Stimulated activated CD8-positive, alpha-beta memory T cell treated with anti-CD3 and anti-CD28 coated beads, Interleukin-15, amount 100 ng/mL, for 48 hours (primary cell): ENCODE data around the gene IL10RB.
"Not testable (repeated sequence)": the region's sequence is repeated elsewhere in the genome, so short reads cannot be mapped to it uniquely, and the experiment has no call there.

Source experiments
- DNase-seq, 2 donors: peaks; one replicate each; pipeline ENCODE4 v3.0.0-alpha.2; 2020; ENCODE audit warnings: low read depth in 2 of 2

The IL10RB gene

DNA sequence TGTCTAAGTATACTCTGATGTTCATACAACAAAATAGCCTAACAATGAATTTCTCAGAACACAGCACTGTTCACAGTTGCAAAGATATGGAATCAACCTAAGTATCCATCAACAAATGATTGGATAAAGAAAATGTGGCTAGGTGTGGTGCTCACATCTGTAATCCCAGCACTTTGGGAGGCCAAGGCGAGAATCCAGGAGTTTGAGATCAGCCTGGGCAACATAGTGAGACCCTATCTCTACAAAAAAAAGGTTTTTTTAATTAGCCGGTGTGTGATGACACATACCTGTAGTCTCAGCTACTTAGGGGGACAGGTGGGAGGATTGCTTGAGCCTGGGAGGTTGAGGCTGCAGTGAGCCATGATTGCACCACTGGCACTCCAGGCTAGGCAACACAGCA, 25.8 kb upstream of the IL10RB start:
- DNase-seq, result no peak

DNA sequence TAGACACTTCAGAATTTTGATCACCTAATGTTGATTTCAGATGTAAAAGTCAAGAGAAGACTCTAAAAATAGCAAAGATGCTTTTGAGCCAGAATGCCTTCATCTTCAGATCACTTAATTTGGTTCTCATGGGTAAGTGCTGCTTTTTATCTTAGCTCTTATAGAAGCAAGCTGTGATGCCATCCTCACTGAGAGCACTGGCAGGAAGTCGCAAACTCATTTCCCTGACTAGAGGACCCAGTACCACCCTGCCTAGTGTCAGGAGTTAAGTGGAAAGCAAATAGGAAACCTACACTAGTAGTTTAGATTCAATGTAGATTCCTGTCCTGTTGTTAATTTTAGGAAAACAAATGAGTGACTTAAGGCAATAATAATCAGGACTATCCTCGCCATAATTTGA, 24.3 kb upstream of the IL10RB start:
- DNase-seq, result no peak

- DNase-seq, result not testable (repeated sequence)
These were observed 23.3 kb upstream of the IL10RB start for GRCh38 chr21:33242846-33243245.

DNA sequence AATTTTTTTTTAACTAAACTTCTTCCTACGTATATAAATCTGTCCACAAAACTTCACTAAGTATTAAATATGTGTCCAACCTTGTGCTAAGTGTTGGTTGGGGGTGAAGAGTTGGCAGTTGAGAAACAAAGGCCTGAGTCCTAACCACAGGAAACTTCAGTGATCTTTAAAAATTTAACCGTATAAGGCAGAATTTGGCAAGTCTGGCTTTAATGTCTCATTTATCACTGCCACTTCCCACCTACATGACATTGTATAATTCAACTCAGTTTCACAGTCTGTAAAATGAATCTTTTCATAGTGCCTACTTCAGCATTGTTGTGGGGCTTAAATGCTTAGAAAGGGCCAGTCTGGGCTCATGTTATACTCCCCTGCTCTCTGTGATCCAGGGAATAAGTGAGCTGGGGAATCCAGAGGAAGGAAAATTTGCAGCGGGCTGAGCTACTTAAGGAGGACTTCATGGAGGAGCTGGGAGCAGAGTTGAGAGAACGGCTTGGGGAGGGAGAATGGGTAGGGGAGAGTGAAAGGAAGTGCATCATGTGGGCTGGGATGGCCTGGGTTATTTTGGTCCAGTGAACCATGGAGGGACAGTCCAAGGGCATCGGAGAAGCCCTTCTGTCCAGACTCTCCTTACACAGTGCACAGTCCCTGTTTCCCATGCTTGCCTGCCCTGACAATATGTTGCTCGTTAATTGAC, 21.9 kb upstream of the IL10RB start:
- DNase-seq, result no peak

DNA sequence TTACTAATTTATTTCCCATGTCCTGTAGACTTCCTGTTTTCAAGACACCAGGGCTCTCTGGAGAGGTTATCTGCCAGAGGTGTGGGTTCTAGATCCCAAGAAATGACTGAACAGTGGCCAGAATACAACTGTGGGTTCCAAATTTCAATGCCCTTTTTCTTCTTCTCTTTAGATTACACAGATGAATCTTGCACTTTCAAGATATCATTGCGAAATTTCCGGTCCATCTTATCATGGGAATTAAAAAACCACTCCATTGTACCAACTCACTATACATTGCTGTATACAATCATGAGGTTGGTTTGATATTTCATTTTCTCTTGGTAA, 21.4 kb upstream of the IL10RB start:
- no peak for DNase-seq

GRCh38 chr21:33245289-33245918, 20.8 kb upstream of the IL10RB start:
- no peak for DNase-seq

DNA sequence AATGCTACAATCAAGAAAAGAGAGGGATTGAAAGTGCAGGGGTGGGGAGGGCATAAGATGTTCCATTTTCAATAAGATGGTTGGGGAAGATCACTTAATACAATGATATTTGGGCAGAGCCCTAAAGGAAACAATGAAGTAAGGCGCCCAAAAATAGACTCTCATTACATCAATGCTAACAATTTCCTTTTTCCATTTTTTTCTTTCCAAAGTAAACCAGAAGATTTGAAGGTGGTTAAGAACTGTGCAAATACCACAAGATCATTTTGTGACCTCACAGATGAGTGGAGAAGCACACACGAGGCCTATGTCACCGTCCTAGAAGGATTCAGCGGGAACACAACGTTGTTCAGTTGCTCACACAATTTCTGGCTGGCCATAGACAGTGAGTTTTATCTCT, 19.7 kb upstream of the IL10RB start:
- DNase-seq, result no peak

DNA sequence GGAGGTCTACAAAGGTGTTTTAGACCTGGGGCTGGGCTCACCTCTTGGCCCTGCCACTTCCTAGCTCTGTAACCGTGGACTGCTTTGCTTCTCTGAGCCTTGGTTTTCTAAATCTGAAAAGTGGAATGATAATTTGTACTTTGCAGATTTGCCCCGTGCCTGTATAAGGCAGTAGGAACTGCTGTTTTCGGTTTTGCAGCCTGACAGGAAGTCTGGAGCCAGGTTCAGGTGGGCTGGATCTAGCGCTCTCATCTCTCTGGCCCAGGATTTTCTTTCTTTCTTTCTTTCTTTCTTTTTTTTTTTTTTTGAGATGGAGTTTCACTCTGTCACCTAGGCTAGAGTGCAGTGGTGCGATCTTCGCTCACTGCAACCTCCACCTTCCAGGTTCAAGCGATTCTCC, 19.2 kb upstream of the IL10RB start:
- DNase-seq, result no peak

DNA sequence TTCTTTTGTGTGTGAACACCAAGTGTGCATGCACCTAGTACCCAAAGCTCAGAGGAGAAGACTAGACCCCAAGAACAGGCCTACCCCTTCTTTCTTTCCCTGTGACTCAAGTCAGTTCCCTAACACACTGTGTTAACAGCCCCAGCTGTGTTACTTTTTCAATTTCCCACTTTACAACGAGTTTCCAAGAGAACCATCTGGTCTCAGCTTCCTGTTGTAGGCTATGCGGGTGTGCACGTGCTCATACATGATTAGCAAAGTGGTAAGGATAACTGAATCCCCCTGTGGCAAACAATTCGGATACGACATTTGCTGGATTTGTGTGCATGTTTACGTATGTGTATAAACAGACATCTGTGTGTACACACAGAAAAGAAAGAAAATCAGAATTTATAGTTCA, 18.6 kb upstream of the IL10RB start:
- no peak for DNase-seq

GRCh38 chr21:33249331-33250002, 16.7 kb upstream of the IL10RB start:
- no peak for DNase-seq

DNA sequence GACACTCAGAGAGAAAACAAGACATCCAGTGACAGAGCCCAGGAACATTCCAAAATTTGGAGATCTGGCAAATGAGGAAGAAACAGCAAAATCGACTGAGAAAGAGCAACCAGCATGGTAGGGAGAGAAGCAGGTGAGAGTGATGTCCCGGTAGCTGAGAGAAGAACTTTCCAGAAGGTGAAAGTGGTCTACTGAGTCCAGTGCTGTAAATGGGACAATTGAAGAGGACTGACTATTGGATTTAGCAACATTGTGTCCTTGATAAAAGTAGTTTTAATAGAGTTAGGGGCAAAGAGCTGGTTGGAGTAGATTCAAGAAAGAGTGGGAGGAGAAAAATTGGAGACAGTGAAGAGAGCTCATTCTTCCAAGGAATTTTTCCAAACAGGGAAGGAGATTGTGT, 15.0 kb upstream of the IL10RB start:
- no peak for DNase-seq

GRCh38 chr21:33253382-33253781, 12.8 kb upstream of the IL10RB start:
- DNase-seq, result not testable (repeated sequence)

- DNase-seq, result no peak
These were observed 11.4 kb upstream of the IL10RB start for GRCh38 chr21:33254766-33255165.

GRCh38 chr21:33255404-33255803, 10.8 kb upstream of the IL10RB start:
- DNase-seq, result no peak

- DNase-seq, result no peak
These were observed 10.1 kb upstream of the IL10RB start for GRCh38 chr21:33256019-33256418.

DNA sequence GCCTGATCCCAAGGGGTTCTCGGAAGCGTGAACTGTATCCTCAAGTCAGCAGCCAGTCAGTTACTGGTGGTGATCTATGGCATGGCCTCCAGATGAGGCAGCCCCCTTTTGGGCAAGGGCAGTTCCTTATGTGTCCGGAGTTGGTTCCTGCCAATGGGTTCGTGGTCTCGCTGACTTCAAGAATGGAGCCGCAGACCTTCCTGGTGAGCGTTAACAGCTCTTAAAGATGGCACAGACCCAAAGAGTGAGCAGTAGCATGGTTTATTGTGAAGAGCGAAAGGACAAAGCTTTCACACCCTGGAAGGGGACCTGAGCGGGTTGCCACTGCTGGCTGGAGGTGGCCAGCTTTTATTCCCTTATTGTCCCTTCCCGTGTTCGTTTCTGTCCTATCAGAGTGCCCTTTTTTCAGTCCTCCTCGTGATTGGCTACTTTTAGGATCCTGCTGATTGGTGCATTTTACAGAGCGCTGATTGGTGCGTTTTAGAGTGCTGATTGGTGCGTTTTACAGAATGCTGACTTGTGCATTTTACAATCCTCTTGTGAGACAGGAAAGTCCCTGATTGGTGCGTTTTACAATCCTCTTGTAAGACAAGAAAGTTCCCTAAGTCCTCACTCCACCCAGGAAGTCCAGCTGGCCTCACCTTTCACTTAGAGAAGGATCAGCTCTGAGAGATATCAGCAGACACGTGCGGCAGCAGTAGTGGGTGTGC, 8.9 kb upstream of the IL10RB start:
- DNase-seq, result no peak

- no peak for DNase-seq
These were observed 7.7 kb upstream of the IL10RB start for GRCh38 chr21:33258475-33258874.

- DNase-seq, result no peak
These were observed 6.7 kb upstream of the IL10RB start for GRCh38 chr21:33259428-33259827.

DNA sequence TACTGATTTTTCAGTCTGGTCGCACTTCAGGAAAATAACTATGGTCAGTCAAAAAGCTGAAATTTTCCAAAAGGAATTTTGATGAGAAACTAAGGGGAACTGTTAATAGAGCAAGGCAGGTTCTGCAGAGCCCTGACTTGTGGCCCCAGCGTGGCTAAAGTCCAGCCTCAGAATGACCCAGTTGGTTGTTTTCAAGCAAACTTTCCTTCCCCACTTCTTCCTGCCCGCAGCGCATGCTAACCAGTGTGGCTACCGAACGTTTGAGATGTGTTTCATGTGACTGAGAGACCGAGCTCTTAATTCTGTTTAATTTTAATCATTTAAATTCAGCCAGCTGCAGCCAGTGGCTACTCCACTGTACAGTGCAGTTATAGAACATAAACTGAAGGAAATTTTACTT, 6.2 kb upstream of the IL10RB start:
- no peak for DNase-seq

- DNase-seq, result no peak
These were observed 4.5 kb upstream of the IL10RB start for GRCh38 chr21:33261635-33262034.

- no peak for DNase-seq
These were observed 3.2 kb upstream of the IL10RB start for GRCh38 chr21:33262921-33263320.

DNA sequence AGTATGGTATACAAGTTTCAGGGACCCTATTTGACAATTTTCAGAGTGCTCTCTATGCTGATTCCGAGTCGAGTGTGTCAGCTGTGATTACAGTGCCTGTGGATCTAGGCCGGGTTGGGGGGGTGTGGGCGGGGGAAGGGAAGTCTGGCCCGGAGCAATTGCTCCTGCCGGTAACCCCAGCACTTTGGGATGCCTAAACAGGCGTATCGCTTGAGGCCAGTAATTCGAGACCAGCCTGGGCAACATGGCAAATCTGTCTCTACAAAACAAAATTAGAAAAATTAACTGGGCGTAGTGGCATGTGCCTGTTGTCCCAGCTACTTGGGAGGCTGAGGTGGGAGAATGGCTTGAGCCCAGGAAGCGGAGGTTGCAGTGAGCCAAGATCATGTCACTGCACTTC, 1.6 kb upstream of the IL10RB start:
- no peak for DNase-seq

DNA sequence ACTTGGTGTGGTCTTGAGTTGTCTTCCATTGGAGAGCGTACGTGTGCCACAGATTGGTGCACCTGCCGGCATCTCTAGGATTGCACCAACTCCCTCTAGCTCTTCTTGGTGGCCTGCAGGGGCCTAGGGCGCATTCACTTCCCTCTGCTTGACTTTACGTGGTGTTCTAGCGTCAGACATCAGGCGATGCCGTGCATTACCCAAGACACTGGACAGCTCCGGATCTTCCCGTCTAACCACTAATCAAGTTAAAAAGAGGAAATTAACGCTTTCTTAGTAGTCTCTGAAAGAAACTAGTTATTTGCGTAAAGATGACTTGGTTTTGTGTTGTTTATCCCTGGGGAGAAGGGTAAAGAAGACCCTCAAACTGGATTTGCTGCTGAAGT, 510 bp upstream of the IL10RB start:
- no peak for DNase-seq
